ENCODE results near the gene PKNOX2.

DNA sequence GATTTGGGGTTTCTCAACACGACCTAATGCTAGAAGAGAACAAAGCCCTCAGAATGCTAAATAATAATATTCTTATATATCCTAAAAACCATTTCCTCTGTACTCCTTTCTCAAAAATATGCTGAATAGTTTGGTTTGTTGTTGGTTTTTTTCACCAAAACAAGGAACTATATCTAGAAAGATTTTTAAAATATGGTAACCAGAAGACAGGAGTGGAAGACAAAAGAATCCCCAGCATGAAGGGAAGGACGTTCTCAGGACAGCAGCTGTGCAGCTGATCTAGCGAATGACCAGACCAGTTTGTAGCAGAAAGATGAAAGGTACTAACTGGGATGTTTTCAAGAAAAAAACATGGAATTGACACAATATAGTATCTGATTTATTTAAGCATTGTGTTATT is 312.2 kb downstream of the PKNOX2 start:
- TF ChIP-seq CTCF (IDR thresholded peaks at IDR 0.05) = no peak
- TF ChIP-seq POLR2A (IDR thresholded peaks at IDR 0.05) = no peak
- TF ChIP-seq POLR2AphosphoS5 (IDR thresholded peaks at IDR 0.05) = no peak

Data from transverse colon (tissue), 4 donors.